Sigmoid colon (tissue), 4 donors: ENCODE measurements around the gene MYO5C.

ENCODE experiments used
- EP300 ChIP-seq, 4 donors: sonication (generic); formaldehyde crosslinking; IDR thresholded peaks; one replicate each; pipeline ENCODE4 v1.6.1; 2017; ENCODE audit warnings: antibody characterized with exemption in 4 of 4
- POLR2A ChIP-seq, 2 donors: fragments of 450-650 bp; IDR thresholded peaks; one replicate each; pipeline ENCODE4 v1.6.1; 2016; ENCODE audit warnings: antibody characterized with exemption in 2 of 2, mild to moderate bottlenecking in 2 of 2, moderate library complexity in 2 of 2
- TF ChIP-seq, protein P1 (sequence below), 4 experiments: fragments of 450-650 bp in 3 of 4; fragments of 200-600 bp in 1 of 4; IDR thresholded peaks; one replicate each; pipeline ENCODE4 v1.5.1; 2016 to 2019; ENCODE audit warnings: antibody characterized with exemption in 4 of 4, mild to moderate bottlenecking in 3 of 4, moderate library complexity in 2 of 4

DNA sequence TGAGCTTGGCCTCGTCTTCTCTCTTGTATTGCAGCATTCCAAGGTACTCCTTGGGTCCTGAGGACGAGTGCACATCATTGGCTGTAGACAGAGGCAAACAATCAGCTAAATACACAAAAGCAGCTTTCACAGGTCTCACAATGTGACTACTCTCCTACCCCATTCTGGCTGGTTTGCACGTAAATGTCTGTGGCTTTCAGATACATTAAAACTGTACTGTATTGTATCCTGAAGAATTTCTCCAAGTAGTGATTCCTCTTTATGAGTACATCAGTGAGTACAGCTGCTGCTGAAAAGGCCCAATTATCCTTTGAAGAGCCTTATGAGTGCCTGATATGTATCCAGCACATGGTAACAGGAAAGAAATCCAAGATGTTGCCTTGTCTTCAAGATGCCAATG, 82.4 kb downstream of the MYO5C start:
- TF ChIP-seq, protein P1, sequence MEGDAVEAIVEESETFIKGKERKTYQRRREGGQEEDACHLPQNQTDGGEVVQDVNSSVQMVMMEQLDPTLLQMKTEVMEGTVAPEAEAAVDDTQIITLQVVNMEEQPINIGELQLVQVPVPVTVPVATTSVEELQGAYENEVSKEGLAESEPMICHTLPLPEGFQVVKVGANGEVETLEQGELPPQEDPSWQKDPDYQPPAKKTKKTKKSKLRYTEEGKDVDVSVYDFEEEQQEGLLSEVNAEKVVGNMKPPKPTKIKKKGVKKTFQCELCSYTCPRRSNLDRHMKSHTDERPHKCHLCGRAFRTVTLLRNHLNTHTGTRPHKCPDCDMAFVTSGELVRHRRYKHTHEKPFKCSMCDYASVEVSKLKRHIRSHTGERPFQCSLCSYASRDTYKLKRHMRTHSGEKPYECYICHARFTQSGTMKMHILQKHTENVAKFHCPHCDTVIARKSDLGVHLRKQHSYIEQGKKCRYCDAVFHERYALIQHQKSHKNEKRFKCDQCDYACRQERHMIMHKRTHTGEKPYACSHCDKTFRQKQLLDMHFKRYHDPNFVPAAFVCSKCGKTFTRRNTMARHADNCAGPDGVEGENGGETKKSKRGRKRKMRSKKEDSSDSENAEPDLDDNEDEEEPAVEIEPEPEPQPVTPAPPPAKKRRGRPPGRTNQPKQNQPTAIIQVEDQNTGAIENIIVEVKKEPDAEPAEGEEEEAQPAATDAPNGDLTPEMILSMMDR (IDR thresholded peaks at IDR 0.05): no peak
- TF ChIP-seq POLR2A (IDR thresholded peaks at IDR 0.05): no peak
- TF ChIP-seq EP300 (IDR thresholded peaks at IDR 0.05): no peak
